ENCODE data around the gene SETD1A.
A peak's percentile ranks its signal among the peaks of the same experiment; 100 is the strongest.

SETD1A gene

GRCh38 chr16:31025339-31025738, 67.8 kb downstream of the SETD1A start:
- DNase-seq = no peak

- DNase-seq = no peak
Measured at GRCh38 chr16:31029272-31029671, 71.7 kb downstream of the SETD1A start.

- DNase-seq = no peak
Measured at GRCh38 chr16:31031276-31031675, 73.7 kb downstream of the SETD1A start.

GRCh38 chr16:31032736-31033708, 75.5 kb downstream of the SETD1A start, which contains the start of gene STX4:
Gene STX4, plus strand, starts transcription at chr16:31033558. Its CDS starts 248 bp downstream, at chr16:31033806.
- peak; percentile 97 for DNase-seq

- DNase-seq = peak; percentile 66
Measured at GRCh38 chr16:31033709-31034492, 76.3 kb downstream of the SETD1A start.

Data from amniotic stem cell (primary cell).